ENCODE data around the gene ACADVL.

GRCh38 chr17:7217113-7217987, 2.4 kb upstream of the ACADVL start:
- no peak for TF ChIP-seq POLR2A (IDR thresholded peaks at IDR 0.05)
- no peak for TF ChIP-seq EP300 (IDR thresholded peaks at IDR 0.05)

Measured in ovary (tissue), 1 donor.